Measurements from ENCODE around the gene THBS3. TPM values are rescaled to one million over a fixed set of nuclear protein-coding genes. Genes with fewer than 3 reads are reported as not detected.

Gene THBS3
- total and polyA plus RNA-seq, 9 of the 15 experiments (the other 6 are each of a cell fraction or from before 2014, with no cell fraction given): 0.59 to 8.3 (median 3.2) TPM

DNA sequence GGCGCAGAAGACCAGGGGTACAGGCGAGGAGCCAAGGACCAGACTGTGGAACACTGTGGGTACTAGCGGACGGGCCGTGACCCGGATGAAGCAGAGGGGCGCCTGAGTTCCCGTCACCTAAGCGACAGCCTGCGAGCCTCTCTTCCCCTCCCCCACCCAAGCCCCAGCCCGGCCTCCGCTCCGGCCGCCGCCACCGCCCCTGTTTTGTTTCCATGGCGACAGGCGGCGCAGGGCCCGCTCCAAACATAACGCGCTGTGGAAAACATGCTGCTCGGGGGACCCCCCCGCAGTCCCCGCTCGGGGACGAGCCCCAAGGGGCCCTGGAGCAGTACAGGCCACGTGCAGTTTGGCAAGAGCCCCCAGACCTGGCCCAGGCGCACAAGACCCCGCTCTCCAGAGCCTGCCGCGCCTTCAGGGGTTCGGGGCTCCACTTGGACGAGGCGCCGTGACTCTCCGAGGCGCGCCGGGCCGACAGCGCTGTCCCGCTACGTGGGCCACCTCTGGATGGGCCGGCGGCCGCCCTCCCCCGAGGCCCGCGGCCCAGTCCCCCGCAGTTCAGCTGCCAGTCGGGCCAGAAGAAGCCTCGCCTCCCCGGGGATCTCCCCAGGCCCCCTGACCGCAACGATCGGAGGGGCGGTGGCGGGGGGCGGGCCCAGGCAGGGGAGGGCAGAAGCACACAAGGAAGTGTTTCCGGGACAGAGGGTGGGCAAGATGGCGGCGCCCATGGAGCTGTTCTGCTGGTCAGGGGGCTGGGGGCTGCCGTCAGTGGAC is 1.0 kb upstream of the THBS3 start, which contains the start of gene MTX1 (continued):
- TF ChIP-seq LARP7 (IDR thresholded peaks at IDR 0.05) (no peak), CREM (IDR thresholded peaks at IDR 0.05; ENCODE audit: low read depth) (peak; percentile 97), RBM17 (IDR thresholded peaks at IDR 0.05; ENCODE audit: borderline replicate concordance, low read depth, low read length) (no peak), ZNF830 (CRISPR knock-in tag; IDR thresholded peaks at IDR 0.05) (no peak), ZKSCAN1 (IDR thresholded peaks at IDR 0.05; ENCODE audit: low read depth, low read length) (peak; percentile 17; the same call in 1 of the 2 replicates), POLR2B (IDR thresholded peaks at IDR 0.05; ENCODE audit: low read depth, partially characterized antibody) (no peak), COPS2 (conservative IDR thresholded peaks at IDR 0.05) (no peak), RAD21 (CRISPR knock-in tag; conservative IDR thresholded peaks at IDR 0.05 in 1 of 2, IDR thresholded peaks at IDR 0.05 in 1 of 2) (no peak), GATAD2B (IDR thresholded peaks at IDR 0.05; ENCODE audit: borderline replicate concordance) (no peak), EP300 (IDR thresholded peaks at IDR 0.05; ENCODE audit: low read length) (peak; percentile 11; the same call in 1 of the 2 replicates), ZKSCAN8 (CRISPR knock-in tag; IDR thresholded peaks at IDR 0.05) (no peak), ZNF41 (CRISPR knock-in tag; conservative IDR thresholded peaks at IDR 0.05) (no peak), GATA2 (CRISPR knock-in tag; IDR thresholded peaks at IDR 0.05) (no peak), POLR3A (IDR thresholded peaks at IDR 0.05; ENCODE audit: borderline replicate concordance, extremely low read depth, insufficient read depth, insufficient read length) (no peak)
- TF ChIP-seq, protein P1, sequence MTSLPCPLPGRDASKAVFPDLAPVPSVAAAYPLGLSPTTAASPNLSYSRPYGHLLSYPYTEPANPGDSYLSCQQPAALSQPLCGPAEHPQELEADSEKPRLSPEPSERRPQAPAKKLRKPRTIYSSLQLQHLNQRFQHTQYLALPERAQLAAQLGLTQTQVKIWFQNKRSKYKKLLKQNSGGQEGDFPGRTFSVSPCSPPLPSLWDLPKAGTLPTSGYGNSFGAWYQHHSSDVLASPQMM (CRISPR knock-in tag; IDR thresholded peaks at IDR 0.05): no peak
- TF ChIP-seq, protein P2, sequence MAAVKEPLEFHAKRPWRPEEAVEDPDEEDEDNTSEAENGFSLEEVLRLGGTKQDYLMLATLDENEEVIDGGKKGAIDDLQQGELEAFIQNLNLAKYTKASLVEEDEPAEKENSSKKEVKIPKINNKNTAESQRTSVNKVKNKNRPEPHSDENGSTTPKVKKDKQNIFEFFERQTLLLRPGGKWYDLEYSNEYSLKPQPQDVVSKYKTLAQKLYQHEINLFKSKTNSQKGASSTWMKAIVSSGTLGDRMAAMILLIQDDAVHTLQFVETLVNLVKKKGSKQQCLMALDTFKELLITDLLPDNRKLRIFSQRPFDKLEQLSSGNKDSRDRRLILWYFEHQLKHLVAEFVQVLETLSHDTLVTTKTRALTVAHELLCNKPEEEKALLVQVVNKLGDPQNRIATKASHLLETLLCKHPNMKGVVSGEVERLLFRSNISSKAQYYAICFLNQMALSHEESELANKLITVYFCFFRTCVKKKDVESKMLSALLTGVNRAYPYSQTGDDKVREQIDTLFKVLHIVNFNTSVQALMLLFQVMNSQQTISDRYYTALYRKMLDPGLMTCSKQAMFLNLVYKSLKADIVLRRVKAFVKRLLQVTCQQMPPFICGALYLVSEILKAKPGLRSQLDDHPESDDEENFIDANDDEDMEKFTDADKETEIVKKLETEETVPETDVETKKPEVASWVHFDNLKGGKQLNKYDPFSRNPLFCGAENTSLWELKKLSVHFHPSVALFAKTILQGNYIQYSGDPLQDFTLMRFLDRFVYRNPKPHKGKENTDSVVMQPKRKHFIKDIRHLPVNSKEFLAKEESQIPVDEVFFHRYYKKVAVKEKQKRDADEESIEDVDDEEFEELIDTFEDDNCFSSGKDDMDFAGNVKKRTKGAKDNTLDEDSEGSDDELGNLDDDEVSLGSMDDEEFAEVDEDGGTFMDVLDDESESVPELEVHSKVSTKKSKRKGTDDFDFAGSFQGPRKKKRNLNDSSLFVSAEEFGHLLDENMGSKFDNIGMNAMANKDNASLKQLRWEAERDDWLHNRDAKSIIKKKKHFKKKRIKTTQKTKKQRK (IDR thresholded peaks at IDR 0.05; ENCODE audit: borderline replicate concordance, low read depth, low read length): no peak
- TF ChIP-seq, protein P3, sequence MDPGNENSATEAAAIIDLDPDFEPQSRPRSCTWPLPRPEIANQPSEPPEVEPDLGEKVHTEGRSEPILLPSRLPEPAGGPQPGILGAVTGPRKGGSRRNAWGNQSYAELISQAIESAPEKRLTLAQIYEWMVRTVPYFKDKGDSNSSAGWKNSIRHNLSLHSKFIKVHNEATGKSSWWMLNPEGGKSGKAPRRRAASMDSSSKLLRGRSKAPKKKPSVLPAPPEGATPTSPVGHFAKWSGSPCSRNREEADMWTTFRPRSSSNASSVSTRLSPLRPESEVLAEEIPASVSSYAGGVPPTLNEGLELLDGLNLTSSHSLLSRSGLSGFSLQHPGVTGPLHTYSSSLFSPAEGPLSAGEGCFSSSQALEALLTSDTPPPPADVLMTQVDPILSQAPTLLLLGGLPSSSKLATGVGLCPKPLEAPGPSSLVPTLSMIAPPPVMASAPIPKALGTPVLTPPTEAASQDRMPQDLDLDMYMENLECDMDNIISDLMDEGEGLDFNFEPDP (CRISPR knock-in tag; IDR thresholded peaks at IDR 0.05): no peak
- TF ChIP-seq, protein P4, sequence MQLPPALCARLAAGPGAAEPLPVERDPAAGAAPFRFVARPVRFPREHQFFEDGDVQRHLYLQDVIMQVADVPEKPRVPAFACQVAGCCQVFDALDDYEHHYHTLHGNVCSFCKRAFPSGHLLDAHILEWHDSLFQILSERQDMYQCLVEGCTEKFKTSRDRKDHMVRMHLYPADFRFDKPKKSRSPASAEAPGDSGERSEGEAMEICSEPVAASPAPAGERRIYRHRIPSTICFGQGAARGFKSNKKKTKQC (CRISPR knock-in tag; IDR thresholded peaks at IDR 0.05): no peak; the same call in 1 of the 2 replicates
- TF ChIP-seq, protein P5, sequence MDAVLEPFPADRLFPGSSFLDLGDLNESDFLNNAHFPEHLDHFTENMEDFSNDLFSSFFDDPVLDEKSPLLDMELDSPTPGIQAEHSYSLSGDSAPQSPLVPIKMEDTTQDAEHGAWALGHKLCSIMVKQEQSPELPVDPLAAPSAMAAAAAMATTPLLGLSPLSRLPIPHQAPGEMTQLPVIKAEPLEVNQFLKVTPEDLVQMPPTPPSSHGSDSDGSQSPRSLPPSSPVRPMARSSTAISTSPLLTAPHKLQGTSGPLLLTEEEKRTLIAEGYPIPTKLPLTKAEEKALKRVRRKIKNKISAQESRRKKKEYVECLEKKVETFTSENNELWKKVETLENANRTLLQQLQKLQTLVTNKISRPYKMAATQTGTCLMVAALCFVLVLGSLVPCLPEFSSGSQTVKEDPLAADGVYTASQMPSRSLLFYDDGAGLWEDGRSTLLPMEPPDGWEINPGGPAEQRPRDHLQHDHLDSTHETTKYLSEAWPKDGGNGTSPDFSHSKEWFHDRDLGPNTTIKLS (IDR thresholded peaks at IDR 0.05; ENCODE audit: borderline replicate concordance, low read depth): no peak
